Skeletal muscle tissue (tissue), 4 donors: ENCODE measurements around the gene HEBP1. TPM values are rescaled to one million over a fixed set of nuclear protein-coding genes. Genes with fewer than 3 reads are reported as not detected.

Experiments used
- H3K27ac ChIP-seq: one replicate; pipeline ENCODE4 v1.7.0; 2013; ENCODE audit warnings: mild to moderate bottlenecking, low read depth, low read length, inconsistent platforms
- H3K27me3 ChIP-seq, 3 donors: one replicate each; pipeline ENCODE4 v1.7.0; 2013; ENCODE audit warnings: low read length in 3 of 3; ENCODE audit not compliant: control insufficient read depth in 3 of 3, insufficient read depth in 3 of 3
- H3K36me3 ChIP-seq, 3 donors: one replicate each; pipeline ENCODE4 v1.7.0; 2013; ENCODE audit warnings: low read length in 3 of 3; ENCODE audit not compliant: control insufficient read depth in 3 of 3, insufficient read depth in 3 of 3
- H3K4me1 ChIP-seq, 3 donors: one replicate each; pipeline ENCODE4 v1.7.0; 2013; ENCODE audit warnings: low read length in 3 of 3, mild to moderate bottlenecking in 3 of 3; ENCODE audit not compliant: control insufficient read depth in 3 of 3, insufficient read depth in 3 of 3
- H3K4me3 ChIP-seq, 3 donors: one replicate each; pipeline ENCODE4 v1.7.0; 2013; ENCODE audit warnings: low read length in 3 of 3
- H3K9ac ChIP-seq, 3 donors: one replicate each; pipeline ENCODE4 v1.7.0; 2013; ENCODE audit warnings: low read length in 3 of 3, mild to moderate bottlenecking in 3 of 3, moderate library complexity in 2 of 3, low read depth in 1 of 3
- H3K9me3 ChIP-seq, 3 donors: one replicate each; pipeline ENCODE4 v1.7.0; 2013; ENCODE audit warnings: low read length in 3 of 3; ENCODE audit not compliant: control insufficient read depth in 3 of 3
- total RNA-seq: library from RNA; depleted of rRNA; stranded (reverse); fragments of >200 nt; gene quantifications from one replicate; pipeline ENCODE4 v1.2.3, GENCODE V29; 2014
- donor health status: Osteomylitis.

Gene HEBP1
- total RNA-seq, 1 donor from 2014 or later: 16.2 TPM

DNA sequence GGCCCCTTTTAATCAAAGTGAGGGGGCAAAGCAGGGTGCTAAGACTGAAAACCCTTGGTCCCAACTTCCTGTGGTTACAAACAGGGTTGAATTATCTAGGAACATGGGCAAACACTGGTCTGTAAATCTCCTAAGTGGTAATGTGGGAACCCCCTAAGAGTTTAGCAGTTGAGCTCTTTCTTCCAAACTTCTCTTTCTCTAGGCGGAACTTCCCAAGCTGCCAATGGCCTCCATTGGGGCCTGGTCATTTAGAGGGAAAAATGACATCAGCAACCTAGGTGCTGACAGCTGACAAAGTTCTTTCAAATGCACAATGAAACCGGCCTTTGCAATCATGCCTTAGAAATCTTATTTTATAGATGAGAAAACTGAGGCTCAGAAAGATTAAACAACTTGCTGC lies 17.7 kb downstream of the HEBP1 start:
- Histone ChIP-seq H3K4me1 (peaks cover 0 to 5% (median 3%) of the 10 kb centered on the region in 3 donors), H3K9ac (no peak overlapping the region), H3K9me3 (no peaks in the 10 kb centered on the region), H3K36me3 (peaks cover 22 to 35% (median 23%) of the 10 kb centered on the region in 3 donors), H3K4me3 (no peak overlapping the region), H3K27ac (no peak overlapping the region), H3K27me3 (no peaks in the 10 kb centered on the region)

DNA sequence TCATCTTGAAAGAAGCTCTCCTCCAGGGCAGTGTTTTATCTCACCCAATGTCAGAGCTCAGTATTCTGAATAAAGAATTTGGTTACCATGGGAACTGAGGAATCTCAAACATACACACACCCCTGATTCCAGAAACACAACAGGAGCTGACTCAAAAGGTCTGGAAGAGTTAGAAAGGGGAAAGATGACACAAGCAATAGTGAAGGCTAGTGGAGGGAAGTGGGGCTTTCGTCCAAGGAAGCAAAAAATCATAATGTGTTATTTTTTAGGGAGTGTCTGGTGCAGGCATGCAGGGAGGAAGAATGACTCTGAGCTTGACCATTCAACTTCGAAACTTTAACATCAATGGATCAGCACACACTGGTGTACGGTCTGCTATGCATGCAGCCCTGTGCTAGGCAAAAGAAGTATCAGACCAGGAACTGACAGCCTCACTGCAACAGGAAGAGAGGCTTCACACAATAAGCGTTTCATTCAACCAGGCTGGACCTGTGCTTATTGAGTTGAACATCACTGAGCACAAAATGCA lies 20.3 kb downstream of the HEBP1 start:
- peaks cover 7 to 26% (median 12%) of the 10 kb centered on the region in 3 donors for H3K36me3 ChIP-seq

DNA sequence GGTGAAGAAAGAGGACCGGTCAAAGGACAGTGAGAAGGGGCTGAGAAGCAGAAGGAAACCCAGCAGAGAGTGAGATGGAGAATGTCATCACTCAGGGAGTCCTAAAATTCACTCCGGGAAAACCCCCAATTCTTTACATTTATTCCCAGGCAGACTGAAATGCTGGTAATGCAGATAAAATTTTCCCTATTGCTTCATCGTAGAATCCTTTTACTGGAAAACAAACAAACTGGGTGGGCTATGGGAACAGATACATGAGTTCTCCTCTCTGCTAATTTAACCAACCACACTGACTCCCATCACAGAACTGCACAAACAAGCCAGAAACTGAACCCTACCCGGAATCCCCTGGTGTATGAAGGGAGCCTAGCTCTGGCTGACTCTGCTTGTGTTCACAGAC lies 20.9 kb downstream of the HEBP1 start:
- Histone ChIP-seq H3K9me3 (no peaks in the 10 kb centered on the region), H3K4me1 (peaks cover 2 to 5% (median 3%) of the 10 kb centered on the region in 3 donors), H3K4me3 (no peak overlapping the region), H3K9ac (no peak overlapping the region), H3K27ac (peak overlapping the region; percentile 50), H3K36me3 (peaks cover 10 to 31% (median 19%) of the 10 kb centered on the region in 3 donors), H3K27me3 (no peaks in the 10 kb centered on the region)

More for the DNA sequence above, 20.3 kb downstream of the HEBP1 start:
- no peaks in the 10 kb centered on the region for H3K27me3 ChIP-seq
- peaks cover 2 to 5% (median 3%) of the 10 kb centered on the region in 3 donors for H3K4me1 ChIP-seq
- no peaks in the 10 kb centered on the region for H3K9me3 ChIP-seq
- peak overlapping the region; percentile 53 for H3K27ac ChIP-seq
- no peak overlapping the region for H3K4me3 ChIP-seq
- no peak overlapping the region for H3K9ac ChIP-seq

DNA sequence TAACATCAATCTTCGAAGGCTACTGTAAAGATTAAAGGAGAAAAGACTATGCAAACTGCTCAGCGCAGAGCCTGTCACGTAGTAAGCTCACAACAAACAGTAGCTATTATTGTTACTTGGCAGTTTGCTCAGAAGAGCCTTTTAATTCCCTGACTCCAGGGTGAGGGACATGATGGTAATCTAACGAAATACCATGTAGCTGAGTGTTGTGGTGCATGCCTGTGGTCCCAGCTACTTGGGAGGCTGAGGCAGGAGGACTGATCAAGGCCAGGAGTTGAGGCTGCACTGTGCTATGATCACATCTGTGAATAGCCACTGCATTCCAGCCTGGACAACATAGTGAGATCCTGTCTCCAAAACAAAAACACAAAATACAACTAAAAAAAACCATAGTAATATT lies 22.8 kb downstream of the HEBP1 start:
- no peak overlapping the region for H3K4me3 ChIP-seq
- H3K9me3 ChIP-seq: peaks cover 0 to 7% (median 2%) of the 10 kb centered on the region in 3 donors
- peaks cover 2 to 5% (median 3%) of the 10 kb centered on the region in 3 donors for H3K4me1 ChIP-seq
- peaks cover 23 to 50% (median 37%) of the 10 kb centered on the region in 3 donors for H3K36me3 ChIP-seq
- no peak overlapping the region for H3K9ac ChIP-seq
- no peak overlapping the region for H3K27ac ChIP-seq
- no peaks in the 10 kb centered on the region for H3K27me3 ChIP-seq

DNA sequence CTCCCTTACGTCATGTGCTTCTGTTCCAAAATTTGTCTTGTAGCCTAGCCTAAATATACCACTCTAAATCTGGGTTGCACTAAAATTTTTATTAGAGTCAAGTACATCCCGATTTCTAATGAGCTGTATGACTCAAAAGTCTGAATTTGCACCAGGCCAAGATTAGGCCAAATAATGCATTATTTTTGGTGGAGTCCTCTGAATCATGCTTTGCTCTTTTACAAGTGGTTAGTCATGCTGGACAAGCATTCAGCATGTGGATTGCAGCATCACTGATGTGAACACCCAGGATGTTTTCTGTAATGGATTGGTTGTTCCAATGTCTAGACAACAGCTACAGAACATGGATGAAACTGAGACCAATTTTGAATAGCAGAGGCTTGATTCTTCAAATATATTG lies 23.7 kb downstream of the HEBP1 start:
- H3K4me3 ChIP-seq: no peak overlapping the region
- peaks cover 28 to 52% (median 40%) of the 10 kb centered on the region in 3 donors for H3K36me3 ChIP-seq
- H3K9ac ChIP-seq: no peak overlapping the region
- no peaks in the 10 kb centered on the region for H3K27me3 ChIP-seq
- H3K4me1 ChIP-seq: peaks cover 2 to 5% (median 3%) of the 10 kb centered on the region in 3 donors
- peaks cover 0 to 7% (median 2%) of the 10 kb centered on the region in 3 donors for H3K9me3 ChIP-seq
- H3K27ac ChIP-seq: peak overlapping the region; percentile 71

DNA sequence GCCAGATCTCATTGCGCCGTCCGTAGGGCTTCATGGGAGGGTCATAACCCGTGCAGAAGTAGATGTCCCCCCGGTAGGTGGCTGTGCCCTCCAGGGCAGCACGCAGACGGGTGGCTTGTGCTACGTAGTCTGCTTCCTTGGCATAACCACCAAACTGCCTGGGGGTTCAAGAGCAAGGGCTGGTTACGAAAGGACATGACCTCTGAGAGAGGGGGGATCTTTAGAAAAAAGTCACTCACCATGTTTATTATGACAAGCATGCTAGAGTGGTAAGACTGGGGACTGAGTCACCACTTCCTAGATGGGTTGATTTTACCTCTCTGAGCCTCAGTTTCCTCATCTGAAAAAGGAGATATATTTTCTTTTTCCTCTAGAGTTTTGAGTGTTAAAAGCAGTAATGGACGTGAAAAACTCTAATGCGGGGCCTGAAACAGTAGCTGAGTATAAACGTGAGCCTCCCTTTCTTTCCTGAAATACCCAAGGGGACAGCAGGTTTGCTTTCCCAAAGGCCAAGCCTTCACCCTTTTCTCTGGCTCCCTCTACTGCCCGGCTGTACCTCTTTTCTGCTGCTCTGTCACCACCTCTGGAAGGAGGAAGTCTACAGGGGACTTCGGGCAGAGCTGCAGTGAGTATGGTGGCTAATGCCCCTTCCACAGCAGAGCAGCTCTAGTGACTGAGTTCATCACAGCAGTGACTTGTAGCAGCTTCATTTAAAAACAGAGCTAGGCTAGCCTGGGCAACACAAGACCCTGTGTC lies 24.6 kb downstream of the HEBP1 start:
- Histone ChIP-seq H3K4me3 (no peak overlapping the region), H3K9ac (no peak overlapping the region), H3K4me1 (peaks cover 0 to 5% (median 2%) of the 10 kb centered on the region in 3 donors), H3K9me3 (peaks cover 0 to 7% (median 2%) of the 10 kb centered on the region in 3 donors), H3K27ac (peak overlapping the region; percentile 71), H3K36me3 (peaks cover 25 to 46% (median 40%) of the 10 kb centered on the region in 3 donors), H3K27me3 (no peaks in the 10 kb centered on the region)

DNA sequence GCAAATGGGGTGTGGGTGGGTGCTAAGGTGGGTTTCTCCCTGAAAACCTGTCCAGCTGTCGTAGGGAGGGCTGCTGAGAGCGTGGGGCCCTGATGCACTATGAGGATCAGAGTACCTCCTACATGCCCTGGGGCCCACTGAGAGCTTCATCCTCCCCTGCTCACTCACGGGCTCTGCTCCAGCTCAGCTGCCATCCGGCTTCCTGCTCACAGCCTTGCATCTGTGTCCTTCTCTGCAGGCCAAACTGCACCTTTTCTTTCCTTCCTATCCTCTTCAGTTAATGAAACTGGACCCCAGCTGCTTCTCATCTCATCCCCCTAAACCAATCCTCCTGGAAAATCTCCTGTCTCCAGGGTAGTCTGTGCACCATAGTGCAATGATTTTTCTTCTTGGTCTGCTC lies 25.9 kb downstream of the HEBP1 start:
- Histone ChIP-seq H3K9me3 (peaks cover 0 to 7% (median 2%) of the 10 kb centered on the region in 3 donors), H3K27me3 (no peaks in the 10 kb centered on the region), H3K9ac (no peak overlapping the region), H3K36me3 (peaks cover 25 to 41% (median 34%) of the 10 kb centered on the region in 3 donors), H3K4me1 (peaks cover 0 to 2% (median 0%) of the 10 kb centered on the region in 3 donors), H3K27ac (no peak overlapping the region), H3K4me3 (no peak overlapping the region)

DNA sequence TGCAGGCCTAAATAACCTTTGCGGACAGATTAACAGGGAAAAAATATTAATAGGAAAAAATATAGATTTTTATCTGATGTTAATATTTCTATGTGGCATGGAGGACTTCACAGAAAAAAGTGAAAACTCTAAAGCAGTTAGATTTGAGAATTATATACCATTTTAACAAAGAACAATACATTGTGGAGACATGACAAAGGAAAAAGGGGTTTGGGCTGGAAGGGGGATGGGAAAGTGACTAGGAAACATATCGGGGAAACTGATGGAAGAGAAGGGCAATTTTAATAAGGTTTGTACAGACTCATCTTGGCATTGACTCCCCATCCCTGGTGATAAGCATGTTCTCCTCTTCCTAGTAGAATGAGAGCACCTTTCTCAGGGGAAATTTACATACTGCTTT lies 27.0 kb downstream of the HEBP1 start:
- Histone ChIP-seq H3K9ac (no peak overlapping the region), H3K36me3 (peaks cover 25 to 39% (median 38%) of the 10 kb centered on the region in 3 donors), H3K4me3 (no peak overlapping the region), H3K27me3 (no peaks in the 10 kb centered on the region), H3K4me1 (peaks cover 0 to 2% (median 0%) of the 10 kb centered on the region in 3 donors), H3K9me3 (peaks cover 0 to 7% (median 2%) of the 10 kb centered on the region in 3 donors), H3K27ac (no peak overlapping the region)

DNA sequence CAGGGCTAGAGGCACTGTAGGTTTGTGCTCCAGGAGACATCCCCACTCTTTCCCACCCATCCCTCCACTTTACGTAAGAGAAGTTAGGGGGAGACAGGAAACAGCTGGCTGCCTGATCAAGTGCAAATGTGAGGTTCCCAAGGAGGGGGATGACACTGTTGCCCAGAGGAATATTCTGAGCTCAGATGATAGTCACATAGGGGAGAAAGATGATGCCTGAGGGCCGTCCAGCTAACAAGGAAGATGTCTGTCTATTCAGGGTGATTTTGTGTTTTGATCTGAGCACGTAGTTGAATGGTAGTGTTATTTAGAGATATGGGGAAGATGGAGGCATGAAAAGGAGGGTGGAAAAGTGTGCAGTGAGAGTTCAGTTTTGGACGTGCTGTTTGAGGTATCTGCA lies 34.2 kb downstream of the HEBP1 start:
- Histone ChIP-seq H3K4me3 (no peak overlapping the region), H3K9ac (no peak overlapping the region), H3K27me3 (no peaks in the 10 kb centered on the region), H3K9me3 (no peaks in the 10 kb centered on the region), H3K27ac (no peak overlapping the region), H3K36me3 (peaks cover 0 to 5% (median 4%) of the 10 kb centered on the region in 3 donors), H3K4me1 (no peaks in the 10 kb centered on the region)

DNA sequence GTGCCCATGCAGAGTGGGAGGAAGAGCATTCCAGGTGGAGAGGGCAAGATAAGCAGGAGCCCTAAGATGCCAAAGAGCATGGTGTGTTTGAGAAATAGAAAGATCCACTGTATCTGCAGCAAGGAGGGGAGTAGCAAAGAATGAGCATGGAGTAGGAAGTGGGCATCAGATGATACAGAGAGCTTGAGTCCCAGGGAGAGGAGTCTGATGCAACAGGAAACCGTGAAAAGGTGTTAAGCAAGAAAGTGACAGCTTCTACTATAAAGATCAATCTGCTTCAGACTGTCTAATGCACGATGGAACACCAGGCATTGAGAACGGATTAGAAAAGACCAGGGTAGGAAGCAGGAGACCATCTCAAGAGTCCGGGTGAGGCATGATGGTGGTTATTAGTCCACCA lies 35.8 kb downstream of the HEBP1 start:
- H3K36me3 ChIP-seq: peaks cover 0 to 5% (median 4%) of the 10 kb centered on the region in 3 donors
- H3K27ac ChIP-seq: no peak overlapping the region
- H3K9ac ChIP-seq: no peak overlapping the region
- no peaks in the 10 kb centered on the region for H3K4me1 ChIP-seq
- no peaks in the 10 kb centered on the region for H3K9me3 ChIP-seq
- H3K4me3 ChIP-seq: no peak overlapping the region
- H3K27me3 ChIP-seq: no peaks in the 10 kb centered on the region
